ENCODE data around the gene ORC4.

The ORC4 gene

DNA sequence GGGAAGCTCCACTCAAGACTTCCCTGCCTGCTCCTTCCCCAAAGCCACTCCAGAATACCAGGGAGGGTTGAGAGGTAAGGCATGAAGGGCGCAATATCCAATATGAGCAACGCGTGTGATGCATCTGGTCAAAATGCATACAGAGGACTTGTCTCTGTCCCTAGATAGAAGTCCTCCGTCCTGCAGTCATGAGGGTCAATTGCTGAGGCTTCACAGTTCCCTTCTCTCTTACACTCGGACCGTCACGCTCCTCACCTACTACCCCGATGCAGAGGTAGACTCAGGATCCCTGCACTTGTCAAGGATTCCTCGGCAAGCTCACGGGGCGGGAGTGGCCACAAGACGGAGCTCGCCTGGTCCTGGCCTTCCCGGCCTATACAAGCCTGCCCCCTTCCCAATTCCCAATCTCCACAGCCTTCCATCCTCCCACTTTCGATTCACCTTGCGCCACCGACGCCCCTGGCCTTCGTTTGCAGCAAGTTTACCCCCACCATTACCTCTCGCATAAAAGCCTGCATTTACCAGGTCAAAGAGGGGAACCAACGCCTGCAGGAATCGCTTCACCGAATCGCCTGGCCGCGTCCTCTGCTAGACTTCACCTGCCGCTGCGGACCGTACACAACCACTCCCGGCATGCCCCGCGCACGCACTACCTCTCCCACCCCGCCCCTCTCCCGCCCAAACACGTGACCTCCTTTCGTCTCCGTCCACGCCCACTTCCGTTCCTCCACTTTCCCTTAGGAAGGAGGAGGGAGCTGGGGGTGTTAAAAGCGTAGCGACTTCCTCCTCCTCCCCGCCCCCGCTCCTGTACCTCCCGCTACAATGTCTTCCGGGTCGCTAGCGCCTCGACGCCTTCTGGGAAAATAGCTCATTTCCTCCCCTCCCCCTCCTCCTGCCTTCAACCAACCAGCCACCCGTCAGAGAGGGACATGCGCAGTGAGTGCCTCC, at the start of gene ORC4:
TSS of gene ORC4 (minus strand) at position 627 of the 948 bp plus-strand sequence. CDS start 44,779 bp downstream, outside the sequence.
- DNase-seq = peak; percentile 79 to 99 (median 97)

GRCh38 chr2:148067801-148068200, 47.3 kb upstream of the ORC4 start:
- no peak for DNase-seq

DNA sequence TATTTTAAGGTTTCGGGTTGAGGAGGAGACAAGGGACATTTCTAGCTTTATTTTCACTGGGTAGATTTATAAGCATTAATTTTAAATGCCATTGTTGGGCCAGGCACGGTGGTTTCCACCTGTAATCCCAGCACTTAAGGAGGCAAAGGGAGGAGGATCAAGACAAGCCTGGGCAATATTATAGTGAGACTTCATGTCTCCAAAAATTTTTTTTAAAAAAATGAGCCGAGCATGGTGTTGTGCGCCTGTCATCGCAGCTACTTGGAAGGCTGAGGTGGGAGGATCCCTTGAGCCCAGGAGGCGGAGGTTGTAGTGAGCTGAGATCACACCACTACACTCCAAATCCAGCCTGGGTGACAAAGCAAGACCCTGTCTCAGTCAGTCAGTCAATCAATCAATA, 45.4 kb upstream of the ORC4 start:
- DNase-seq = no peak

DNA sequence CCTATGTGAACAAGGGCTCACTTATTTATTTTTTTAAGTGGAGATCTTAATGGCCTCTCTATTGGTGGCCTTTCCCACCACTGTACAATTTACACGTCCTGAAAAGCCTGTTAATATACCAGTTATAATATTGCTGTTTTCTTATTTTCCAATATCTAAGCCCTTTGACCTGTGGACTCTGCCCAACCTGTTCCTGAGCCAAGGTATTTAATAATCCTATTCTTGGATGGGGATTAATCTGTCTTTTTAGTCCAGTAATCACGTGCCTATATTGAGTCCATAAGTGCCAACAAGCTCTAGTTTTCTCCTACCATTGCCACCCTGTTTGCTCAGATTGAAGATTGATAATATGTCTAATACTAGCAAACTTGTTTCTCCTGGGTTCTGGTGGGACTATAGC, 43.1 kb upstream of the ORC4 start:
- no peak for DNase-seq

- no peak for DNase-seq
Observed at GRCh38 chr2:148058641-148059040, 38.1 kb upstream of the ORC4 start.

DNA sequence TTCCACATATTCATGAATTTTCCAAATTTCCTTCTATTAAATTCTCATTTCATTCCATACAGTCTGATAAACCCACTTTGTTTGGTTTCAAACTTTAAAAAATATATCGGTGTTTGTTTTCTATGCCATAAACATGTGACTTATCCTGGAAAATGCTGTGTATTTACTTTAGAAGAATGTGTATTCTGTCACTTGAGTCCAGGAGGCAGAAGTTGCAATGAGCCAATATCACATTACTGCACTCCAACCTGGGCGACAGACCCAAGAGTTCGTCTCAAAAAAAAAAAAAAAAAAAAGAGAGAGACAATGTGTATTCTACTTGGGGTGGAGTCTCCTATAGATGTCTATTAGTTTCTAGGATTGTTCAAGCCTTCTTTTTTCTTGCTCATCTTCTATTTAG, 32.1 kb upstream of the ORC4 start:
- no peak for DNase-seq

DNA sequence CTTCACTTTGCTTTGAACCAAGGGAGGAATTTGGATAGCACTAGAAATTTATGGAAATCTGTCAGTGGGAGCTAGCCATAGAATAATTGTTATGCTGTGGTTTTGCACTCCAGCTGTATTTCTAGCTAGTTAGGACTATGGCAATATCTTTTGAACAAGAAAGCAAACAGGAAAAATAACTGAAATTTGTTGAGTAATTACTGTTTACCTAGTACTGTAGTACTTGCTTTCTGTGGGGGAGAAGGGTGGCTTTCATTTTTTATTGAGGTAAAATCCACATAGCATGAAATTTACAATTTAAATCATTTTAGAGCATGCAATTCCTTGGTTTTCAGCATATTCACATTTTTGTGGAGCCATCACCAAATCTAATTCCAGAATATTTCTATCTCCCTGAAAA, 28.7 kb upstream of the ORC4 start:
- DNase-seq = no peak

DNA sequence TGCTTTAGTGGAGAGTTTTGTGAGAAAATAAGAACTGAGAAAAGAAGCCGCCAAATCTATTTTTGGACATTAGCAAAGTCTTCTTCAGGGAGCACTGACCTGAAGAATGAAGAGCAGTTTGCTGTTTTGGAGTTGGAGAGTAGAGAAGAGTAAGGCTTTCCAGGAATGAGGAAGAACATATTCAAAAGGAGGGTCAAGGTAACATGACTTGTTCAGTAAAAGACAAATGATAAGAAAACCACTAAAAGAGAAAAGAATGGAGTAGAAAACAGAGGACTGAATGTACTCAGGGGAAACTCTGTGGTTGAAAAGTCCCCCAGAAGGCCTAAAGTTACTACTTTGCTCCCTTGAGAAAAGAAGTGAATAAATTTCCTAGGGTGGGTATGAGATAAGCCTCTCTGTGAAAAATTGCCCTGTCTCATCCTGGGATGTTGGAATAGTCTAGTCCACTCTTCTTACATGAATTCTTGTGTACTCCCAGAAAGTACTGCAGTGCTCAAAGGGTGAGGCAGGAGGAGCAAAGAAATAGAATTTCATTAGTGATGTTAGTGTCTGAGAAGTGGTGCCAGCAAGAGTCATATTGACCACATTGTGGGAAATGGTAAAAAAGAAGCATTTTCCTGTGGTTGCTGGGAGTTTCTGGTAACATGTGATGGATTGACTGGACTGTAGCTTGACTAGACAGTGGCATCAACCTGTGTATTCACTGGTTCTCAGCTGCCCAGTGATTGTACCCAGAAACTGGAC, 28.1 kb upstream of the ORC4 start:
- peak in 1 of 51 donors; percentile 1 for DNase-seq

- DNase-seq = no peak
Observed at GRCh38 chr2:148046802-148047201, 26.3 kb upstream of the ORC4 start.

DNA sequence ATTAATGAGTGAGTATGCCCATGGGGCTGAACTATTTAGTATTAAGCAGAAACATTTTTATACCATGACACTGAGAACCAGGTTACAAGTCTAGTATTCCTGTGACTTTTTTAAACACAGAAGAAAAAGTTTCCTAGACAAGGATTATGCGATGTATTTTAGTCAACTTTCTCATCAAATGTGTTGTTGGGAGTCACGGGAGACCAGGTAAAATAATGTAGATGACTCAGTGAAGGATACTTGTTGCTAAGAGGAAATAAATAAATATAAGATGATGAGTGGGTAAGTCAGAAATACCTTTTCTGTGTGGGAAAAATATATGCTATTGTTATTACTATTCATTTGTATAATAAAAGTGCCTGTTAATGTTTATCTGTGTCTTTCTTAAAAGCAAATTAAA, 23.8 kb upstream of the ORC4 start:
- no peak for DNase-seq

DNA sequence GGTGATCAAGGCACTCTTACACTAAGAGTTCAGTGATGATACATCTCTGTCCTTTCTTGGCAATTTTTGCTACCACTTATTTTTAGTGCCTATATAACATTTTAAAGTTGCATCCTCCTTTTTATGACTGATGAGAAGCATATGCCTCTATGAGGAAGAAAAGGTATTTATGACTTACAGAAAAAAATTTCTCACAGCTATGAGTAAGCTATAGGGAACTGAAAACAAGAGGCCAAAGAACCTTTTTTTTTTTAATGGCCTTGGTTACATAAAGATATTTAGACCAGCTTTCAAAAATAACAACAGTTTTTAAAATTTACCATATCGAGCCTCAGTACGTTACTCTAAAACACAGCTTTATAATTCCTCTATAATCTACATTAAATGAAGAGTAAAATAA, 21.7 kb upstream of the ORC4 start:
- no peak for DNase-seq

DNA sequence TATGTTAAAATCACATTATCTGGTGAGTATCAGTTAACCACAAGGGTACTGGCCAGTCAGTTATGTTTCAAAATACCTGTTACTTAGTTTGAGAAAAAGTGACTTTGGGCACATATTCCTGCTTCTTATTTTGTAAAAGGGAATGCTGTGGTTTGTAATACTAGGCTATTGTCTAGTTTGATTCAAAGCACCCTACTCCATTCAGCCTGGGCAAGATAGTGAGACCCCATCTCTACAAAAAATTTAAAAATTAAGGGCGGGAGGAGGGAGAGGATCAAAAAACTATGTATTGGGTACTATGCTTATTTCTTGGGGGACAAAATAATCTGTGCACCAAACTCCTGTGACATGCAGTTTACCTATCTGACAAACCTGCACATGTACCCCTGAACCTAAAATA, 19.2 kb upstream of the ORC4 start:
- no peak for DNase-seq

GRCh38 chr2:148032215-148032614, 11.7 kb upstream of the ORC4 start:
- DNase-seq = no peak

GRCh38 chr2:148031152-148031551, 10.6 kb upstream of the ORC4 start:
- no peak for DNase-seq

DNA sequence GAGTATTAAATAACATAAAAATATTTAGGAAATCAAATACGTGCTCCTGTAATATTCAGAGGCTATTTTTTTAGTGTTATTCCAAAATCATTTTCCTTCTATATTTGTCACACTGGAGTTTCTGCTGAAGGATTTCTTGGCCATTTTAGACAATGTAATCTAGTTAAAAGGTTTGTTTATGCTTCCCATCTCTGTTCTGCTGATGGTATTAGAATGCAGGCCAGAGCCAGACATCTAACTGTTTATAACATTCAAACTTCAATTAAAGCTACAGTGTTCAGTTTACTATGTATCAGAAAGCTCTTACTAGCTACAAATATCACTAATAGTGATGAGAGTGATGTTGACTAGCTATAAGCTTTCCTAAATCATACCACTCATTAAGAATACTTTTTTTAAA, 8.2 kb upstream of the ORC4 start:
- no peak for DNase-seq

- DNase-seq = no peak
Observed at GRCh38 chr2:148027822-148028221, 7.3 kb upstream of the ORC4 start.

DNA sequence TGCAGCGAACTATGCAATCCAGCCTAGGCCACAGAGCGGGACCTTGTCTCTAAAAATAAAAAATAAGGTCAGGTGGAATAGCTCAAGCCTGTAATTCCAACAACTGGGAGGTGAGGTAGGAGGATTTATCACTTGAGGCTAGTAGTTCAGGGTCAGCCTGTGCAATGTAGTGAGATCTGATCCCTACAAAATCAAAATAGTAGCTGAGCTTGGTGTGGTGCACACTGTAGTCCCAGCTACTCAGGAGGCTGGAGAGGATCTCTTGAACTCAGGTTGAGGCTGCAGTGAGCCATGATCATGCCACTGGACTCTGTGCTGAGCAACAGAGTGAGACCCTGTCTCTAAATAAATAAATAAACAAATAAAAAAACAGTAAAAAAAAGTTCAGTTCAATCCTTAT, 6.0 kb upstream of the ORC4 start:
- DNase-seq = no peak

GRCh38 chr2:148023861-148024260, 3.3 kb upstream of the ORC4 start:
- DNase-seq = no peak

- no peak for DNase-seq
Observed at GRCh38 chr2:148022882-148023281, 2.3 kb upstream of the ORC4 start.

GRCh38 chr2:148022351-148022750, 1.8 kb upstream of the ORC4 start:
- DNase-seq = no peak

- DNase-seq = no peak
Observed at GRCh38 chr2:148021886-148022285, 1.3 kb upstream of the ORC4 start.

- DNase-seq = peak in 34 of 51 donors; percentile 6 to 87 (median 46)
Observed at GRCh38 chr2:148021059-148021861, 723 bp upstream of the ORC4 start, which contains the start of gene MBD5. MBD5 (plus strand) TSS chr2:148021091.
